ENCODE measurements around the gene RNF145.
"Not testable (repeated sequence)": the region's sequence is repeated elsewhere in the genome, so short reads cannot be mapped to it uniquely, and the experiment has no call there.

RNF145 gene, protein sequence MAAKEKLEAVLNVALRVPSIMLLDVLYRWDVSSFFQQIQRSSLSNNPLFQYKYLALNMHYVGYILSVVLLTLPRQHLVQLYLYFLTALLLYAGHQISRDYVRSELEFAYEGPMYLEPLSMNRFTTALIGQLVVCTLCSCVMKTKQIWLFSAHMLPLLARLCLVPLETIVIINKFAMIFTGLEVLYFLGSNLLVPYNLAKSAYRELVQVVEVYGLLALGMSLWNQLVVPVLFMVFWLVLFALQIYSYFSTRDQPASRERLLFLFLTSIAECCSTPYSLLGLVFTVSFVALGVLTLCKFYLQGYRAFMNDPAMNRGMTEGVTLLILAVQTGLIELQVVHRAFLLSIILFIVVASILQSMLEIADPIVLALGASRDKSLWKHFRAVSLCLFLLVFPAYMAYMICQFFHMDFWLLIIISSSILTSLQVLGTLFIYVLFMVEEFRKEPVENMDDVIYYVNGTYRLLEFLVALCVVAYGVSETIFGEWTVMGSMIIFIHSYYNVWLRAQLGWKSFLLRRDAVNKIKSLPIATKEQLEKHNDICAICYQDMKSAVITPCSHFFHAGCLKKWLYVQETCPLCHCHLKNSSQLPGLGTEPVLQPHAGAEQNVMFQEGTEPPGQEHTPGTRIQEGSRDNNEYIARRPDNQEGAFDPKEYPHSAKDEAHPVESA

DNA sequence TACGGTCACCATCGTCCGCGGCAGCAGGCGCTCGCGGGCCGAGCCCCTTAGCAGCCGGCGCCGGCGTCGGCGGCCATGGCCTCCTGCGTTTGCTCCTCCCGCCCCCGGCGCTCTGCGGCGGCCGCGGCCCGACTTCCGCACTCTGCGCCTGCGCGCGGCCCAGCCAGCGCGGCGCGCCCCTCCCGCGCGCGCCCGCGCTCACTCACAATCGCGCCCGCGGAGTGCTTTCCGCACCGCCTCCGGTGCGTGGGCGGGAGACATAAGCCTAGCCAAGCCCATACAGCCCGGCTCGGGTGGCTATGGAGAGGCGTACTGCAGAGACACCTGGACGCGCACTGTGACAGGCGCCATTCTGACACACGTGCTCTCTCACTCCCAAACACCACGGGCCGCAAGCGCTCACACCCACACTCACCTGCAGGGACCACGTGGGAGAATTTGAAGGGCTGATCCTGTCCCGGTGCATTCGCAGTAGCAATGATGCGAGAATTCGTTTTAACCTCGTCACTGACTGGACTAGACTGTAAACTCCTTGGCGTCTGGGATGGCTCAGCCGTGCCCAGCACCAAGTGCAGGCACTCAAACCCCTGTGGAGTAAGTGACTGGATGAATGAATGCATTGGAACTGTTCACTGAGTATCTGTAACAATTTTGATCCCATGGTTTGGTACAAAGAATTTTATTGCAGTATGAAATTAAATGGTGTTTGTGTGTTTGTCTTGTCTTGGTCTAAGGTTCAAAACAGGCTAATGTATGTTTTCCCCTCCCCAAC lies at the start of gene RNF145:
TSS of gene RNF145 (minus strand) at position 116 of the 772 bp plus-strand sequence. CDS start 5,936 bp downstream, outside the sequence.
- peak; percentile 68 for DNase-seq

DNA sequence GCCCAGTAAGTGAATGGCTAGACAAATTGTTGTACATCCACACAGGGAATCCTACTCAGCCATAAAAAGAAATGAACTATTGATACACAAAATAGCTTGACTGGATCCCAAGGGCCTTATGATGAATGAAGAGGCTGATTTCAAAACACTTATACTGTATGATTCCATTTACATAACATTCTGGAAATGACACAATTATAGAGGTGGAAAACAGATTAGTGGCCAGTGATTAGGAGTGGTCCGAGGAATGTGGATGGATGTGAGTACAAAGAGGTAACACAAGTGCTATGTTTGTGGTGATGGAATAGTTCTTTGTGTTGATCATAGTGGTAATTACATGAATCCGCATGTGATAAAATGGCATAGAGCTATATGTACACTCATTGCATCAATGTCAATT lies 49.0 kb upstream of the RNF145 start:
- no peak for DNase-seq

DNA sequence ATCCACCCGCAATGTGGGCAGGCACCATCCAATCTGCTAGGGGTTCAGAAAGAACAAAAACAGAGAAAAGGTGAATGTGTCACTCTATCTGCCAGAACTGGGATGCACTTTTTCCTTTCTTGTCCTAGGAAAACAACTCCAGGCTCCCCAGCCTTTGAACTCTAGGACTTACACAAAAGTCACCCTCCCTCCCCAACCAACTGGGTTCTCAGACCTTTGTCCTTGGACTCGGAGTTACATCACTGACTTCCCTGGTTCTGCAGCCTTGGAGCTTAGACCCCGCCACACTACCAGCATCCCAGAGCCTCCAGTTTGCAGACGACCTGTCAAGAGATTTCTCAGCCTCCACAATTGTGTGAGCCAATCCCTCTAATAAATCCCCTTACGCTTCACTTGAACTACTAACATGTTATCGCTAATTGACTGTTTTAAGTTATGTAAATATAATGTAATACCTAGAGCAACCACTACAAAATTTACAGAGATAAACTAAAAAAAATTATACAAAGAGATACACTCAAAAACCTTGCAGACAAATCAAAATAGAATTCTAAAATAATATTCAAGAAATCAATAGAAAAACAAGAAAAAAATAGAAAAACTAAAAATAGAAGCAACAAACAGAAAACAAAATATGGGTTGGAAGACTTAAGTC lies 48.4 kb upstream of the RNF145 start:
- DNase-seq, result no peak

DNA sequence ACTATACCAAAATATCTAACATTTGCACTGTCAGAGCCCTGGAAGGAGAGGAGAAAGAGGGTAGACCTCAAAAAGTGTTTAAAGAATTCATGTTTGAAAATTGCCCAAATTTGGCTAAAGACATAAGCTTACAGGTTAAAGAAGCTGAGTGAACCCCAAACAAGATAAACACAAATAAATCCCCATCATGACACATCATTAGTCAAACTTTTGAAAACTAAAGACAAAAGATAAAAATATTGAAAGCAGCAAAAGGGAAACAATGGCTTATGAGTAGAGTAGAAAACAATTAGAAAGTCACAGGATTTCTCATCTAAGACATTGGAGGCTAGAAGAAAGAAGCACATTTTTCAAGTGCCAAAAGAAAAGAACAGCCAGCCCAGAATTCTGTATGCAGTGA lies 47.7 kb upstream of the RNF145 start:
- DNase-seq, result no peak

DNA sequence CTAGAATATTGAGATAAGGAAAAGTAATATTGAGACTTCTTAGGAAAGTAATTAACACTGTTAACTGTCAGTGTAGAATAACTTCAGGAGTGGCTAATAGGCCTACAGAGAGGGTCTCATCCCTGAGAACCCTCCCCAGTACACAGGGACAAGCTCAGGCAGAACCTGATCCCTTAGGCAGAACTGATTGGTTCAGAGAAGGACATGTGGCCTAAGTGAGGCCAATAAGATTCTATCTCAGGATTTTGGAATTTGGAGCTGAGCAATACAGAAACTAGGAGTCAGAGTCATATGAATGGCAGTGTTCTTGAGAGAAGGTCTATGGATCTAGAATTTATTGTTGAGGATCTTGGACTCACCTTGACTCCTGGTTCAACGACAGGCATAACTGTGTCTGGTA lies 42.8 kb upstream of the RNF145 start:
- DNase-seq, result no peak

DNA sequence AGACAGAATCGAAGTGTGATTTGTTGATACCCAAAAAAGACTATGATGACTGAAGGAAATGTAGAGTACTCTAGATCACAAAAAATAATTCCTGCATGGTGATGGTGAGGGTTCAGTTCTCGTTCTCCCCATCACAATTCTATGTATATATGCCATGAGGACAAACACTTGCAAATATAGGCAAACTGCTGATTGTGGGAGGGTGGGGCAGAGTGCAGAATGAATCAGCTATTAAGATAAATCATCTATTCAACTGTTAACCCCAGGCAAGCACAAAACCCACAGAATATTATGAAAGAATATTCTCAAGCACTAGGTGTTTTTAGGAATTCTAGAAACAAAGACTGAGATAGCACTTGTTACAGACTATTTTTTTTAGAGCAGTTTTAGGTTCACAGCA lies 39.8 kb upstream of the RNF145 start:
- no peak for DNase-seq

DNA sequence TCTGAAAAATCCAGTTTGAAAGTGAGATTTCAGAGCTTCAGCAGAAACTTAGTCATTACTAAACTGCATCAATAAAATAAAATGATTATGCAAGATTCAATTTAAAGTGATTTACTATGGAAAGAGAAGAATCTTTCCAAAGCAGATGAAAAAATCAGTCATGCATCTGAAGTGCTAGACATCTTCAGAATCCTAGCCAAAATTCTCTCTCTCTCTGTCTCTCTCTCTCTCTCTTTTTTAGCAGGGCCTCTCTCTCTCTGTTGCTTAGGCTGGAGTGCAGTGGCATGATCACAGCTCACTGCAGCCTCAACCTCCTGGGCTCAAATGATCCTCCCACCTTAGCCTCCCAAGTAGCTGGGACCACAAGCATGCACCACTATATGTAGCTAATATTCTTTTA lies 35.5 kb upstream of the RNF145 start:
- no peak for DNase-seq

DNA sequence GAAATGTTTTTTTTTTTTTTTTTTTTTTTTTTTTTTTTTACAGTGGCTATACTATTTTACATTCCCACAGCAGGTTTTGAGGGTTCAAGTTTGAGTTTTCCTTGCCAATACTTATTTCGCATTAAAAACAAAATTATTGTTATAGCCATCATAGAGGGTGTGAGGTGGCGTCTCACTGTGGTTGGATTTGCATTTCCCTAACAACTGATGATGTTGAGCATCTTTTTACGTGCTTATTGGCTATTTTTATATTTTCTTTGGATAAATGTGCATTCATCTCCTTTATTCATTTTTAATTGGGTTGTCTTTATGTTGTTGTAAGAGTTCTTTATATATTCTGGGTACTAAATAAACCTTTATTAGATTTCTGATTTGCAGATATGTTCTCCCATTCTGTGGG lies 34.8 kb upstream of the RNF145 start:
- DNase-seq, result no peak

DNA sequence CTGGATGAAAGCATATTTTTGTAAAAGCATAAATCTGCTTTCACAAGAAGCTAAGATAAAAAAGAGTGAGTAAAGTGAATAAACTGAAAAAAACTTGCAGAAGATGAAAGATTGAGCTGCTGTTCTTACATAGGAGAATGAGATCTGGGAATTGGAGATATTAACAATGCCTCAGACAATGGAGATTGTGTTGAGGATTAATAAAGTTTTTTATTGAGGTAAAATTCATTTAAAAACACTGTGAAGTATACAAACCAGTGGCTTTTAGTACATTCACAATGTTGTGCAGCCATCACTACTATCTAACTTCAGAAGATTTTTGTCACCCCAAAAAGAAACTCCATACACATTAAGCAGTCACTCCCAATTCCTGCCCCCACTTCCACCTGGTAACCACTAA lies 34.0 kb upstream of the RNF145 start:
- DNase-seq, result no peak

DNA sequence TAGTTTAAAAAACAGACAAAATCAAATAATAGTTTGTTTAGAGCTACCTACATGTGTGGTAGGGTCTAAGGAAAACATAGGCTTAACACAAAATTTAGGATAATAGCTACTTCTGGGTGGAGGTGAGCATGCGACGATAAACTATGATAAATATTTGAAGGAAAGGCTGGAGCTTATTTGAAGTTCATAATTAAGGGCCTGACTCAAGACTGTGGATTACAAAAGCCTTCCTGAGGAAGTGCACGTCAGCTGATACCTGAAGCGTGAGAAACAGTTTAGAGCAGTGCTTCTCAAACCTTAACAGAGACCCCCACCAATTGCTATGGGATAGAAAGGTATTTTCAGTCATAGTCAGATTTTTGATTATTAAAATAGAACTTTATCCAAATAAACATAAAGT lies 33.3 kb upstream of the RNF145 start:
- no peak for DNase-seq

DNA sequence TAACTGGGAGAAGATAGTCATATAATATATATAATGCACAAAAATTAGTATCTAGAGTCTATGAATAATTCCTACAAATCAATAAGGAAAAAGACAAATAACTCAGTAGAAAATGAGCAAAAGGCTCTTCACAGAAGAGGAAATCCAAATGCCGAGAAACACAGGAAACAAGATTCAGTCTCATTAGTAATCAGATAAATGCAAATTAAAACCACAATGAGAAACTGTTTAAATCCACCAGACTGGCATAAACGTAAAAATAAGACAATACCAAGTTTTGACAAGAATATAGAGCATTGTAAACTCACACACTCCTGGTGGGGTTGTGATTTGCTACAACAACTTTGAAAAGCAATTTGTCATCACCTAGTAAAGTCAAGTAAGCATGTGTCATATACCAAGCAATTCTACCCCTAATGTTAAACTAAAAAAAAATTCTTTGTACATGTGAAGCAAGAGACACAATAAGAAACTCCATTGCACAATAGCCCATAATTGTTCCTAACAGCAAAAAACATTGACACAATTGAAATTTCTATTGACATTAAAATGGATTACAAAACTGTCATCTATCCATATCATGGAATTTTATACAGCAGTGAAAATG lies 32.7 kb upstream of the RNF145 start:
- no peak for DNase-seq

DNA sequence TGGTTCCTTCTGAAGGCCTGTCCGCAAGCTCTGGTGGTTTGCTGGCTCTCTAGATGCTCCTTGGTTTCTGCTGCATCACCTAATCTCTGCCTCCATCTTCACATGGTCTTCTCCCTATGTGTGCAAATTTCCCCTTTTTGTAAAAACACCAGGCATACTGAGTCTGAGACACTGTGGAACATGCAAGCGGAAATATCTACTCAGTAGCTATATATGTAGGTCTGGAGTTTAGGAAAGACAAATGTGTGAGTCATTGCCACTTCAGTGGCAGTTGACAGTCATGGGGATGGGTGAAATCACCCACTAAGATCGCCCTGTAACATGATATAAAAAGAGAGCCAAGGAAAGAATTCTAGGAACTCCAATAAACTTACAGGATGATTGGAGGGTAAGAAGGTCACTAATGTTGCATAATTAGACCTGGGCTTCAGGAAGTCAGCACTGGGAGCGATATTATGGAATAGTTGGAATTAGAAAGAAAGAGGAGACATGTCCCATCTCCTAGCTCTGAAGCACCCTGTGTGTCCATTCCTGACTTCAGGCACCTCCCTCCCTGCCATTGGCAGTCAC lies 31.0 kb upstream of the RNF145 start:
- DNase-seq, result no peak

DNA sequence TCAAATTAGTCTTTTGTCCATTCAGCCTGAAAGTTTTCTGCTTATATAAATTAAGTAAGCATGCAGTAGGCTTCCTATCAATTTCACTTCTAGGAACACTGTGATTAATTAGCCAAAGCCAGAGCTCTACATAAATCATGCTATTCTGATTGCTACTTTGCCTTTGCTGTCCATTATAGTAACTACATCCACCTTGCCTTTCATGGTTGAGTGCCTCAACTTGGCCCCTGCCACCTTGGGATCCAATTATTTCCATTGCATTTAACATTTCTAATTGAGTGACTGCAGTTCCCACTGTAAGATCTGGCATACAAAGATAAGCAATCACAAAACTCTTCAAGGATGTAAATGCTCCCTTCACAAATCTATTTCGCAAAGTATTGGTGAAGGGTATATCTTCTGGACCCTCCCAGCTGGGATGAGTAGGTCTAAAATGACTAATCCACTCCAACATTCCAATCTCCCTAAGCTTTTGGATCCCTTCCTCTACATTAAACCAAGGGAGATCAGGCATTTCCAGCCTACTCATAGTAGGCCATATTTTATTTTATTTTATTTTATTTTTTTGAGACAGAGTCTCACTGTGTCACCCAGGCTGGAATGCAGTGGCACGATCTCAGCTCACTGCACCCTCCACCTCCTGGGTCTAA lies 26.6 kb upstream of the RNF145 start:
- not testable (repeated sequence) for DNase-seq

DNA sequence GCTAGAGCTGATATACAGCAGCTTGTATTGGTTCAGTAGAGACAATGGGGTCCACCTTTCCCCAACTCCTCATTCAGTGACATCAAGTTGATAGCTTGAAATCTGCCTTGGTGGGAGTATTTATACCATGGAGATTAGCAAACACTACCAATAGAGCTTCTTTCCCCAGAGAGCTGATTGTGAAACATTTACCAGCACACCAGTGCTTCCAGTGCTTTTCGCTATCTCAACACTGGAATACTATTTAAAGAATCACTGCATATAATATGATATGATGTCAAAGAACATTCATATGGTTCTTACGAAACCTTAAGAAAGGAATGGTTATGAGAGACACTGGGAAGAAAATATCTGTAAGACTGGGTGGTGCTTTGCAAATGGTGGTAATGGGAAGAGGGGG lies 21.8 kb upstream of the RNF145 start:
- no peak for DNase-seq

DNA sequence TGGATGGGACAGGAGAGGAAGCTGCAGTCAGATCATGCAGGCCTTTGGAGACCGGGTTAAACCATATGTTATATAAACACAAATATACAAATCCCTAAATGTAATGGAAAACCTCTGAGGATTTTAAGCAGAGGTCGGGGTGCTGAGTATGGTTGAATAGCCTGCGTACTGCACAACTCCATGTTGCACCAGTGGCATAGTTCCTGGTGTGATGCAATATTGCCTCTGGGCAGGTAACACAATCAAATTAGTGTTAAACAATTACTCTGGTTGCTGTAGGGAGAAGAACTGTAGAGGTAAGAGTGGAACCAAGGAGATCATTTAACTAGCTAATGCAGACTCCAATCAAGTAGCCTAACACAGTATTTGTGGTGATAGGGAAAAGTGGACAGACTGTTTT lies 21.3 kb upstream of the RNF145 start:
- peak; percentile 33 for DNase-seq

DNA sequence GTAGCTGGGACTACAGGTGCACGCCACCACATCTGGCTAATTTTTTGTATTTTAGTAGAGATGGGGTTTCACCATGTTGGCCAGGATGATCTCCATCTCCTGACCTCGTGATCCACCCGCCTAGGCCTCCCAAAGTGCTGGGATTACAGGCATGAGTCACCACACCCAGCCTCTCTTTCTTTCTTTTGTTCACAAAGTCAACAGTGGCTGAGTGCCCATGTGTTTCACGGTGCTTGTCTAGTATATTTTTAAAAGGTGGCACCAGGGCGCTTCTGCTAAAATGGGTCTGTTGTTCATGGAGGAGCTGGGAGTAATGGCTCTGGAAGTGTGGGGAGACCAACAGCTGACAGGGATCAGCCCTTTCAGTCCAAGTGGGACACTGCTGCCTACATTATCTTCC lies 18.7 kb upstream of the RNF145 start:
- not testable (repeated sequence) for DNase-seq

DNA sequence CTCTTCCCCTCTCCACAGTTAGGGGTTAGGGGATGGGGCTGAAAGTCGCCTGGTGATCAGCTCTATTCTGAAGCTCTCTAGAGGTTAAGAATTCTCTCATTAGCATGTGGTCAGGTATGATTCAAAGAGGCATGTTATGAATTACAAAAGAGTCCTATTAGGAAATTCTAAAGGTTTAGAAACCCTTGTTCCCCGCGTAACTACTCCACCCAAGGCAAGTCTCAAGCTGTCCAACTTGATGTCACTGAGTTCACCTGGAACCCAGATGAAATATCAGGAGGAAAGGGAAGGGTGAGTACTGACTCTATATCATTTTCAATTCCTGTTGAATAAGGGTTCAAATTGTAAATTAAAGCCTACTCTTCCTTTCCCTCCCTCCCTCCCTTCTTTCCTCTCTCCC lies 18.1 kb upstream of the RNF145 start:
- no peak for DNase-seq

DNA sequence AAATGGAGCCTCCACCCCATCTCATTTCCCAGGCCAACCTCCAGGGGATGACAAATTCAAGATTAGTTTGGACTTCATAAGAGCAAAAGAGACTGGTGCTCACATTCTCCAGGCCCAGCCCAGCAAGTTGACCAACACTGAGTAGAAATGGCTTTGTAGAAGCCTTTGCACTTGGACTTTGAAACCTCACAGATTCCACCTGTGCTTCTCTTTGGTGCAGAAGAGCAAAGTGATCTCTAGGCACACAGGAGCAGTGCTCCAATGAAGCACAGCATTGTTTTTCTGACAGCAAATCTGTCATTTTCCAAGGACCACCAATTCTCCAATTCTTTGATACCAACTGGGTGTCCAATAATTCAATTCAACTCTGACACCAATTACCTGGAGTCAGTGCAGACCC lies 17.1 kb upstream of the RNF145 start:
- DNase-seq, result no peak

DNA sequence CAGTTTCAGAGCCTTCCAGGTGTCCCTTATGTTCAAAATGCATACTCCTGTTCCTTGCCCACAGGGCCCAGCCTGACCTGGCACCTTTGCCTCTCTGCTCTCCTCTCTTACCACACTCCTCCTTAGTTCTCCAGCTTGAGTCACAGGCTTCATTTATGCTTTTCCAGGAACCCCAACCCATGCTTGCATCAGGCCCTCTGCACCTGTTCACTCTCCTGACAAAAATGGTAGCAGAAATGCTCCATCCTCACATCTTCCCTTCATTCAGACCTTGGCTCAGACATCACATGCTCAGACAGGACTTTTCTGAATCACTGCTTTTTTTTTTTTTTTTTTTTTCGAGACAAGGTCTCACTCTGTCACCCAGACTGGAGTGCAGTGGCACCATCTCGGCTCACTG lies 15.1 kb upstream of the RNF145 start:
- no peak for DNase-seq

DNA sequence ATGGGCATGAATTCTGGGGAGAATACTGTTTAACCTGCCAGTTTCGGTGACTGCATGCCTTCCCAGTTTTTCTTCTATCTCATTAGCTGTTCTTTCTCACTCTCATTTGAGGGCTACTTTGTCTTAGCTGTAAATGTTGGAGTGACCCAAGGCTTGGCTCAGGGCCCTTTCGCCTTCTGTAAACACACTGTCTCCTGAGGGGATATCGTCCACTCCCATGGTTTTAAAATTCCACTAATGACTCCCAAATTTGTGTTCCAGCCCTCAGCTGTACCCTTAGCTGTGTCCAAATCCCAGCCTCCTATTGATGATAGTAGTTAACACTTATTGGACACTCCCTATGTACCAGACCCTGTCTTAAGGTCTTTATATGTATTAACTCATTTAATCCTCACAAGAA lies 14.1 kb upstream of the RNF145 start:
- DNase-seq, result no peak

DNA sequence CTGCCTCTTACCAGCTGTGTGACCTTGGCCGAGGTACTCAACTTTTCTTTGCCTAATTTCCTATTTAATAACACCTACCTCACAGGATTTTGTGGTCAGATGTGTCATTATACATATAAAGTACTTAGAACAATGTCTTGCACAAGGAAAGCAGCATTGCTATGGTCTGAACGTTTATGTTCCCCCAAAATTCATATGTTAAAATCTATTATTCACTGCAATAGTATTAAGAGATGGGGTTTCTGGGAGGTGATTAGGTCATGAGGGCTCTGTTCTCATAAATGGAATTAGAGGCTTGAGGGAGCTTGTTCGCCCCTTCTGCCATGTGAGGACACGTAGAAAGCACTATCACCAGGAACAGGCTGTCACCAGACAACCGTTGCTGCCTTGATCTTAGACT lies 10.9 kb upstream of the RNF145 start:
- DNase-seq, result no peak

DNA sequence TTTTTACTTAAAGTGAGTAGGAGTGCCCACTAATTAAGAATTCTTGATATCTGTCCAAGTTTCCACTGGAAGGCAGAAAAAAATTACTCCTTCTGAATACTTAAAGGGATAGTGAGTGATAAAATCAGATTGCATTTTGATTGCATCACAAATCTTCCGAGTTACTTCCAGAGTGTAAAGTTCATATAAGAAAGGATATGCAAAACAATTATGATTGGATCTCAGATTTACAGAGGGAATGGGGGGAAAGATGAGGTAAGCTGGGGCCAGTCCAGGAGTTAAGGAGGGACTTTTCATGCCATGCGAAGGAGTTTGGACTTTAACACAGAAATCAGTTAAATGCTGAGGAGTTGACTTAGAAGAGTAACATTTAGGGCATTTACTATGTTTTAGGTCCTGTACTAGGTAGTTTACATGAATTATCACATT lies 9.3 kb upstream of the RNF145 start:
- no peak for DNase-seq
